Gastroesophageal sphincter (tissue), 3 donors: ENCODE data around the gene NOL3.

Experiments
- POLR2A ChIP-seq, 2 donors: fragments of 450-650 bp; IDR thresholded peaks; one replicate each; pipeline ENCODE4 v1.6.1; 2017; ENCODE audit warnings: antibody characterized with exemption in 2 of 2, mild to moderate bottlenecking in 2 of 2, moderate library complexity in 1 of 2
- POLR2AphosphoS5 ChIP-seq: sonication (generic); formaldehyde crosslinking; IDR thresholded peaks from one replicate; pipeline ENCODE4 v1.6.1; 2017; ENCODE audit warnings: antibody characterized with exemption
- TF ChIP-seq, protein P1 (sequence below), 4 experiments: fragments of 200-600 bp in 2 of 4; fragments of 450-650 bp in 2 of 4; sonication (generic) in 1 of 4; IDR thresholded peaks; one replicate each; pipeline ENCODE4 v1.5.1; 2017 to 2019; ENCODE audit warnings: antibody characterized with exemption in 4 of 4, mild to moderate bottlenecking in 2 of 4, moderate library complexity in 2 of 4

DNA sequence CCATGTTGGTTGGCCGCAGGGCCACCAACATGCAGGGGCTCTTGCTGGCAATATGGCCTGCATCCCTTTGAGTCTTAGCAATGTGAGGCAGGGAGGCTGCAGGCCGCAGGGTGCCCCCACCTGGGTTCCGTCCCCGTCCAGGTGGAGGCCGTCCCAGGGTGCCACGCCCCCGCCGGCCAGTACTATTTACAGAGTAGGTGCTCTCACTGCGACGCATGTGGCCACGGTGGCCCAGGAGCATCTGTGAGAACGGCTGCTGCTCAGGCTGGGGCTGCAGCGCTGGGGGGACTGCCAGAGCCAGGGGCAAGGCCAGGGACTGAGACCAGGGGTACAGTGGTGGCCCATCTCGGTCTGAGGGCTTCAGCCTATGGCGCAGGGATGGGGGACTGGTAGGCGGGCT lies 9.8 kb downstream of the NOL3 start:
- TF ChIP-seq, protein P1, sequence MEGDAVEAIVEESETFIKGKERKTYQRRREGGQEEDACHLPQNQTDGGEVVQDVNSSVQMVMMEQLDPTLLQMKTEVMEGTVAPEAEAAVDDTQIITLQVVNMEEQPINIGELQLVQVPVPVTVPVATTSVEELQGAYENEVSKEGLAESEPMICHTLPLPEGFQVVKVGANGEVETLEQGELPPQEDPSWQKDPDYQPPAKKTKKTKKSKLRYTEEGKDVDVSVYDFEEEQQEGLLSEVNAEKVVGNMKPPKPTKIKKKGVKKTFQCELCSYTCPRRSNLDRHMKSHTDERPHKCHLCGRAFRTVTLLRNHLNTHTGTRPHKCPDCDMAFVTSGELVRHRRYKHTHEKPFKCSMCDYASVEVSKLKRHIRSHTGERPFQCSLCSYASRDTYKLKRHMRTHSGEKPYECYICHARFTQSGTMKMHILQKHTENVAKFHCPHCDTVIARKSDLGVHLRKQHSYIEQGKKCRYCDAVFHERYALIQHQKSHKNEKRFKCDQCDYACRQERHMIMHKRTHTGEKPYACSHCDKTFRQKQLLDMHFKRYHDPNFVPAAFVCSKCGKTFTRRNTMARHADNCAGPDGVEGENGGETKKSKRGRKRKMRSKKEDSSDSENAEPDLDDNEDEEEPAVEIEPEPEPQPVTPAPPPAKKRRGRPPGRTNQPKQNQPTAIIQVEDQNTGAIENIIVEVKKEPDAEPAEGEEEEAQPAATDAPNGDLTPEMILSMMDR (IDR thresholded peaks at IDR 0.05), result no peak
- no peak for TF ChIP-seq POLR2A (IDR thresholded peaks at IDR 0.05)
- no peak for TF ChIP-seq POLR2AphosphoS5
